Ishikawa (cell line): ENCODE data around the gene UBE2M.

ENCODE experiments used
- CEBPB ChIP-seq: IDR thresholded peaks from 2 replicates; pipeline ENCODE4 v1.6.1; 2012
- CREB1 ChIP-seq: IDR thresholded peaks from 2 replicates; pipeline ENCODE4 v1.6.1; 2012; ENCODE audit warnings: low read depth
- EGR1 ChIP-seq: IDR thresholded peaks from 2 replicates; pipeline ENCODE4 v1.6.1; 2012
- EP300 ChIP-seq: IDR thresholded peaks from 2 replicates; pipeline ENCODE4 v1.6.1; 2012; ENCODE audit warnings: borderline replicate concordance
- FOXM1 ChIP-seq: IDR thresholded peaks from 2 replicates; pipeline ENCODE4 v1.6.1; 2012; ENCODE audit warnings: low read depth, borderline replicate concordance
- MAX ChIP-seq: IDR thresholded peaks from 2 replicates; pipeline ENCODE4 v1.6.1; 2012
- NFIC ChIP-seq: IDR thresholded peaks from 2 replicates; pipeline ENCODE4 v1.6.1; 2012
- RAD21 ChIP-seq: IDR thresholded peaks from 2 replicates; pipeline ENCODE4 v1.6.1; 2012; ENCODE audit warnings: low read depth
- REST ChIP-seq: IDR thresholded peaks from 2 replicates; pipeline ENCODE4 v1.6.1; 2012; ENCODE audit warnings: low read depth, mild to moderate bottlenecking
- TAF1 ChIP-seq: IDR thresholded peaks from 2 replicates; pipeline ENCODE4 v1.6.1; 2012; ENCODE audit warnings: low read depth, mild to moderate bottlenecking
- TCF12 ChIP-seq: IDR thresholded peaks from 2 replicates; pipeline ENCODE4 v1.6.1; 2012; ENCODE audit warnings: low read depth
- TEAD4 ChIP-seq: IDR thresholded peaks from 2 replicates; pipeline ENCODE4 v1.6.1; 2012
- USF1 ChIP-seq: IDR thresholded peaks from 2 replicates; pipeline ENCODE4 v1.6.1; 2012
- YY1 ChIP-seq: IDR thresholded peaks from 2 replicates; pipeline ENCODE4 v1.6.1; 2012; ENCODE audit warnings: low read depth
- ZBTB7A ChIP-seq: IDR thresholded peaks from 2 replicates; pipeline ENCODE4 v1.6.1; 2012; ENCODE audit warnings: low read depth

The UBE2M gene

GRCh38 chr19:58519087-58519354 lies 39.4 kb downstream of the UBE2M start:
- TF ChIP-seq FOXM1: no peak
- TF ChIP-seq CEBPB: no peak
- TF ChIP-seq TEAD4: no peak
- TF ChIP-seq TAF1: no peak
- no peak for TF ChIP-seq REST
- no peak; the same call in 1 of the 2 replicates for TF ChIP-seq ZBTB7A
- no peak; the same call in 1 of the 2 replicates for TF ChIP-seq TCF12
- TF ChIP-seq MAX: no peak
- TF ChIP-seq YY1: no peak

- TF ChIP-seq TAF1 (no peak), ZBTB7A (peak; percentile 59; the same call in 1 of the 2 replicates)
These were observed 39.9 kb downstream of the UBE2M start for GRCh38 chr19:58518256-58519086.

GRCh38 chr19:58516964-58517833 lies 41.2 kb downstream of the UBE2M start:
- TF ChIP-seq YY1 (no peak), REST (no peak), ZBTB7A (no peak), EP300 (no peak), TEAD4 (no peak), MAX (no peak), NFIC (no peak), CREB1 (no peak), CEBPB (no peak), RAD21 (no peak), EGR1 (no peak), TAF1 (no peak), TCF12 (no peak), FOXM1 (no peak), USF1 (no peak)

GRCh38 chr19:58516246-58516836 lies 42.1 kb downstream of the UBE2M start:
- no peak for TF ChIP-seq MAX
- no peak for TF ChIP-seq FOXM1
- TF ChIP-seq EP300: no peak
- TF ChIP-seq CEBPB: no peak
- TF ChIP-seq EGR1: no peak

- TF ChIP-seq REST: no peak
- TF ChIP-seq EP300: no peak
- TF ChIP-seq FOXM1: no peak
- TF ChIP-seq MAX: no peak
- TF ChIP-seq YY1: no peak
- no peak for TF ChIP-seq RAD21
These were observed 43.2 kb downstream of the UBE2M start for GRCh38 chr19:58515259-58515658.
